GM12878 (cell line): Measurements from ENCODE around the gene MSI2. TPM values are rescaled to one million over a fixed set of nuclear protein-coding genes. Genes with fewer than 3 reads are reported as not detected.

Source experiments
- BHLHE40 ChIP-seq, 2 experiments: fragments of 450-650 bp in 1 of 2; IDR thresholded peaks; 2 replicates each; pipeline ENCODE4 v1.6.1; 2011 to 2017; ENCODE audit warnings: low read depth in 2 of 2, borderline replicate concordance in 1 of 2, improper control_type of control experiment in 1 of 2, low read length in 1 of 2, mild to moderate bottlenecking in 1 of 2
- DPF2 ChIP-seq: fragments of 450-650 bp; IDR thresholded peaks from 2 replicates; pipeline ENCODE4 v1.6.1; 2017; ENCODE audit warnings: mild to moderate bottlenecking
- EED ChIP-seq: sonication (generic); IDR thresholded peaks from 2 replicates; pipeline ENCODE4 v1.6.1; 2016; ENCODE audit warnings: antibody characterized with exemption, low read depth
- ETV6 ChIP-seq, 2 experiments: fragments of 450-650 bp in 1 of 2; IDR thresholded peaks in 1 of 2; conservative IDR thresholded peaks in 1 of 2; 2 replicates each; pipeline ENCODE4 v1.6.1; 2014; ENCODE audit warnings: antibody characterized with exemption in 1 of 2, borderline replicate concordance in 1 of 2, low read depth in 1 of 2, mild to moderate bottlenecking in 1 of 2, moderate library complexity in 1 of 2
- FOS ChIP-seq: IDR thresholded peaks from 3 replicates; pipeline ENCODE4 v1.6.1; 2011; ENCODE audit warnings: borderline replicate concordance; ENCODE audit not compliant: insufficient read length; ENCODE audit errors: extremely low read depth
- IKZF1 ChIP-seq: fragments of 450-650 bp; conservative IDR thresholded peaks from 2 replicates; pipeline ENCODE4 v1.6.1; 2017; ENCODE audit warnings: antibody characterized with exemption, mild to moderate bottlenecking
- IKZF2 ChIP-seq, 2 experiments: fragments of 450-650 bp; IDR thresholded peaks; 2 replicates each; pipeline ENCODE4 v1.6.1; 2017; ENCODE audit warnings: mild to moderate bottlenecking in 2 of 2, moderate library complexity in 2 of 2
- MAX ChIP-seq: IDR thresholded peaks from 2 replicates; pipeline ENCODE4 v1.6.1; 2012; ENCODE audit warnings: low read depth, low read length, improper control_type of control experiment
- MTA2 ChIP-seq: fragments of 450-650 bp; IDR thresholded peaks from 2 replicates; pipeline ENCODE4 v1.6.1; 2016; ENCODE audit warnings: low read depth, mild to moderate bottlenecking, moderate library complexity
- MXI1 ChIP-seq: fragments of 150-350 bp; IDR thresholded peaks from 2 replicates; pipeline ENCODE4 v1.6.1; 2011; ENCODE audit warnings: low read depth, mild to moderate bottlenecking, inconsistent platforms, low read length, improper control_type of control experiment
- RB1 ChIP-seq: fragments of 450-650 bp; formaldehyde crosslinking; IDR thresholded peaks from 2 replicates; pipeline ENCODE4 v1.6.1; 2017; ENCODE audit warnings: mild to moderate bottlenecking, borderline replicate concordance
- TCF12 ChIP-seq: IDR thresholded peaks from 2 replicates; pipeline ENCODE4 v1.6.1; 2011; ENCODE audit warnings: low read depth, mild to moderate bottlenecking, low read length
- USF1 ChIP-seq: IDR thresholded peaks from 2 replicates; pipeline ENCODE4 v1.6.1; 2011; ENCODE audit warnings: borderline replicate concordance, low read depth, mild to moderate bottlenecking, moderate library complexity, mixed read lengths, low read length; ENCODE audit not compliant: insufficient read depth; ENCODE audit errors: extremely low read length
- ZNF592 ChIP-seq: fragments of 450-650 bp; IDR thresholded peaks from 2 replicates; pipeline ENCODE4 v1.6.1; 2017; ENCODE audit warnings: mild to moderate bottlenecking, moderate library complexity
- polyA plus RNA-seq, 11 experiments: library from polyadenylated mRNA; depleted of rRNA in 4 of 11; unstranded in 6 of 11; stranded (reverse) in 5 of 11; fragments of >200 nt; fragmentation: Nextera tagmentation in 4 of 11; fragmentation: Illumina TruSeq in 1 of 11; extraction: Ambion mirVana in 4 of 11; extraction: Trizol in 1 of 11; gene quantifications; 1 replicate in 1 of 11; 2 replicates in 10 of 11; pipeline versions ENCODE4 v1.2.1 to v1.2.3, GENCODE V29; 2011 to 2016; ENCODE audit warnings: inconsistent platforms in 2 of 11, missing spikeins in 2 of 11, low read depth in 1 of 11
- total RNA-seq, 4 experiments: library from RNA; depleted of rRNA in 3 of 4; stranded (reverse); fragments of >200 nt in 3 of 4; fragmentation: Illumina TruSeq in 1 of 4; extraction: Trizol in 1 of 4; gene quantifications; 2 replicates each; pipeline versions ENCODE4 v1.2.1 to v1.2.3, GENCODE V29; 2013 to 2021

Gene MSI2
- total and polyA plus RNA-seq, 10 of the 15 experiments (the other 5 are each of a cell fraction or from before 2014, with no cell fraction given): 6.1 to 76.1 (median 42.0) TPM

- TF ChIP-seq MXI1 (peak; percentile 80), TCF12 (peak; percentile 91), ZNF592 (0 out of 2 replicates have a peak, but pooled peaks have one; percentile 73), BHLHE40 (IDR thresholded peaks at IDR 0.05; ENCODE audit: borderline replicate concordance in 1 of 2, low read depth in 2 of 2, low read length in 1 of 2) (peak; percentile 22 to 57; a peak in 1 of 4 replicates), IKZF2 (IDR thresholded peaks at IDR 0.05) (peak in 1 of 2 experiments; percentile 39; a peak in 2 of 4 replicates), DPF2 (0 out of 2 replicates have a peak, but pooled peaks have one; percentile 26), USF1 (peak; percentile 51), EED (peak; percentile 43; the same call in 1 of the 2 replicates), FOS (no peak), ETV6 (conservative IDR thresholded peaks at IDR 0.05 in 1 of 2, IDR thresholded peaks at IDR 0.05 in 1 of 2; ENCODE audit: borderline replicate concordance in 1 of 2, low read depth in 1 of 2) (0 out of 4 replicates have a peak, but pooled peaks of 1 of the 2 experiments have one; percentile 6), MAX (peak; percentile 64; the same call in 1 of the 2 replicates), RB1 (no peak), IKZF1 (peak; percentile 27), MTA2 (0 out of 2 replicates have a peak, but pooled peaks have one; percentile 19)
Measured at GRCh38 chr17:57442914-57443571, 186.7 kb downstream of the MSI2 start (continued).
